GM10248 (cell line): Measurements from ENCODE around the gene CYBB.

ENCODE experiments used
- CTCF ChIA-PET: fragments of 300-600 bp; sonication (Branson Sonifier 250); formaldehyde crosslinking; extraction: SDS; loops from one replicate; lab custom pipeline; 2021; ENCODE audit warnings: antibody characterized with exemption; lab: Yijun Ruan, JAX
- POLR2A ChIA-PET: fragments of 350-650 bp; sonication (Branson Sonifier 250); formaldehyde crosslinking; extraction: SDS; loops from one replicate; lab custom pipeline; 2020; ENCODE audit warnings: antibody characterized with exemption; lab: Yijun Ruan, JAX
- DNase-seq: peaks from one replicate; pipeline ENCODE4 v3.0.0; 2012; ENCODE audit errors: extremely low spot score
- CTCF ChIP-seq: IDR thresholded peaks from 2 replicates; pipeline ENCODE4 v1.5.1; 2012; ENCODE audit warnings: mild to moderate bottlenecking, low read depth; ENCODE audit errors: extremely low read depth, missing control alignments, control extremely low read depth

Gene CYBB

GRCh38 chrX:37781081-37781480, 1.2 kb downstream of the CYBB start:
- DNase-seq = no peak
- TF ChIP-seq CTCF = no peak
- CTCF ChIA-PET = interaction anchor here (1.6 to 3.6 kb wide), 2 partner anchors 35 to 44 kb away, joined by 10 to 25 read pairs; no protein-coding TSS in a partner anchor

GRCh38 chrX:37781814-37782213, 2.0 kb downstream of the CYBB start:
- DNase-seq = no peak
- no peak for TF ChIP-seq CTCF
- ChIA-PET CTCF (interaction anchor here (1.6 to 3.6 kb wide), 2 partner anchors 36 to 43 kb away, joined by 10 to 25 read pairs; no protein-coding TSS in a partner anchor), POLR2A (no interaction called here)

More at GRCh38 chrX:37781081-37781480, 1.2 kb downstream of the CYBB start:
- POLR2A ChIA-PET = no interaction called here

- ChIA-PET POLR2A (no interaction called here), CTCF (interaction anchor here (1.5 to 3.6 kb wide), 2 partner anchors 35 to 37 kb away, joined by 3 to 25 read pairs; no protein-coding TSS in a partner anchor)
- no peak for DNase-seq
- no peak for TF ChIP-seq CTCF
These were observed 2.5 kb downstream of the CYBB start for GRCh38 chrX:37782359-37782758.

DNA sequence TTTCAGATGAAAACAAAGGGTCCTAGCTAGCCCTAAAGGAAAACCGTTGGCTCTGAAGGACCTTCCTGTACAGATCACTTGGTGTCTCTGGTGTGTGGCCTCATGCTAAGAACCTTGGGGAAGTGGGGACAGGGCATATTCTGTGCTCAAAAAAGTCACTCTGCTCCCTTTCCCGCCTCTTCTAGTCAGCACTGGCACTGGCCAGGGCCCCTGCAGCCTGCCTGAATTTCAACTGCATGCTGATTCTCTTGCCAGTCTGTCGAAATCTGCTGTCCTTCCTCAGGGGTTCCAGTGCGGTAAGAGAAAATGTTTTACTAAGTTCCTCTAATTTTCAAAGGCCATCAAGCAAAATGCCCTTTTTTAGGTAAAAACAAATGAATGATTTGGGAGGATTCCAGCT, 3.4 kb downstream of the CYBB start:
- CTCF ChIA-PET = interaction anchor here (1.5 to 3.2 kb wide), 2 partner anchors 34 to 38 kb away, joined by 3 to 17 read pairs; no protein-coding TSS in a partner anchor
- TF ChIP-seq CTCF = no peak
- DNase-seq = no peak
- POLR2A ChIA-PET = no interaction called here

DNA sequence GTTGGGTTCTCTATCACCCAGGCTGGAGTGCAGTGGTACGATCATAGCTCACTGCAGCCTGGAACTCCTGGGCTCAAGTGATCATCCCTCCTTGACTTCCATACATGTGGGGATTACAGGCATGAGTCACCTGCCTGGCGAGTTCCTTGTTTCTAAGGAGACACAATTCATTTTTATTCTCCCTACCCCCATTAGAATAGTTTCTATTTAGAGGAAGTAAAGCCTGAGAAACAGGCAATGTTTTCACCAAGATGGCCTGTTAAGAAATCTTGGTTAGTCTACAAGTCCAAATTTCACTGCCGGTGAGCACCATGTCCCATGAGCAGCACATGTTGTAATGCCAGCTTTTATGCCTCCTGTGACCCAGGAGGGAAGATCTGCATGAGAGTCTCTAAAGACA, 5.7 kb downstream of the CYBB start:
- DNase-seq = no peak
- CTCF ChIA-PET = interaction anchor here (3.2 kb wide), 1 partner anchor 40 kb away, joined by 17 read pairs; no protein-coding TSS in a partner anchor
- POLR2A ChIA-PET = no interaction called here
- no peak for TF ChIP-seq CTCF

DNA sequence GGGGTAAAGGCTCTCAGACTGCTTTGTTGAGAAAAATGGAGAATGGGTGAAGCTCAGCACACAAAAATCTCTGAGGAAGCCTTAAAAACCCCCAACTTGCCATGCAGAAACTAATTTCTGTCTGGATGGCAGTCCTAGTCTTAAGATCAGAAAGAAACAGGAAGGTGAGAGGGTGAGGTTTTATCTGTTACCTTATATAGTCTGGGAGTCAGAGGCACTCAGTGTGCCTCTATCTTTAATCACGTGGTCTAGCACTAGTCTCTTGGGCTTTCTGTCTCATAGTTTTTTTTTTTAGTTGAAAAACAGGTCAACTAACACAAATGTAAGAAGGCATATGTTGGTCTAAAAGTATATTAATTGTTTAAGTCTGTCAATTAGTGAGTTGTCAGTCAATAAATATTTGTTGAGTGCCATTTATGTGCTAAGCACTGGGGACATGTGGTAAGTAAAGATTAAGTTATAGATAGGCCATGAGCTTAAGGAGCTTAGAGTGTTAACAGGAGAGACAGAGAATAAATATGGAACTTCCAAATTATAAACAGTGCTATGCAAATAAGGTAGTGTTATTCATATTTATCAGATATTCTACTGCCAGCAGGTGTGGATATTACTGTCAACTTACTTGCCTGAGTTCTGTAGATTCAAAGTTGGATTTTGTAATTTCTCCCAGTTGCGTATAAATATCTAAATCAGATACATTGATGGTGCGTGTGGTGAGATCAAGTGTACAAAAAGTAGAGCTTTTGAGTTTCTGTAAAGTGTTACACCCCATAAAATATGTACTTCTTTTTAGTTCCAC, 7.0 kb downstream of the CYBB start:
- ChIA-PET POLR2A (no interaction called here), CTCF (interaction anchor here (1.9 to 3.2 kb wide), 2 partner anchors 39 to 41 kb away, joined by 8 to 17 read pairs; no protein-coding TSS in a partner anchor)
- TF ChIP-seq CTCF = no peak
- DNase-seq = no peak
